ENCODE measurements around the gene DLGAP5. TPM values are rescaled to one million over a fixed set of nuclear protein-coding genes. Genes with fewer than 3 reads are reported as not detected.
A peak's percentile ranks its signal among the peaks of the same experiment; 100 is the strongest.

DLGAP5 gene
- total RNA-seq, 6 experiments from 2014 or later, result 21.8 to 58.3 (median 52.5) TPM

GRCh38 chr14:55129428-55130195, 61.8 kb downstream of the DLGAP5 start:
- Mint-ChIP-seq H3K9me3 (no peaks in the 10 kb centered on the region), H3K27me3 (ENCODE audit: insufficient read depth) (peaks cover 3% of the 10 kb centered on the region; the same call in 1 of the 2 replicates)

GRCh38 chr14:55129086-55129427, 62.3 kb downstream of the DLGAP5 start, which contains the start of gene LGALS3:
TSS of gene LGALS3 (plus strand) at chr14:55129252. CDS start at chr14:55137374, 8,122 bp downstream.
- no peaks in the 10 kb centered on the region; the same call in 1 of the 2 replicates for H3K36me3 Mint-ChIP-seq (ENCODE audit: low read depth)
- DNase-seq, result peak; percentile 36
- H3K27me3 Mint-ChIP-seq (ENCODE audit: insufficient read depth), result peaks cover 3% of the 10 kb centered on the region; the same call in 1 of the 2 replicates
- peak within 1 kb of the TSS; percentile 93 for H3K4me3 Mint-ChIP-seq
- H3K27ac Mint-ChIP-seq, result peak within 1 kb of the TSS; percentile 88
- TF ChIP-seq, protein P1, sequence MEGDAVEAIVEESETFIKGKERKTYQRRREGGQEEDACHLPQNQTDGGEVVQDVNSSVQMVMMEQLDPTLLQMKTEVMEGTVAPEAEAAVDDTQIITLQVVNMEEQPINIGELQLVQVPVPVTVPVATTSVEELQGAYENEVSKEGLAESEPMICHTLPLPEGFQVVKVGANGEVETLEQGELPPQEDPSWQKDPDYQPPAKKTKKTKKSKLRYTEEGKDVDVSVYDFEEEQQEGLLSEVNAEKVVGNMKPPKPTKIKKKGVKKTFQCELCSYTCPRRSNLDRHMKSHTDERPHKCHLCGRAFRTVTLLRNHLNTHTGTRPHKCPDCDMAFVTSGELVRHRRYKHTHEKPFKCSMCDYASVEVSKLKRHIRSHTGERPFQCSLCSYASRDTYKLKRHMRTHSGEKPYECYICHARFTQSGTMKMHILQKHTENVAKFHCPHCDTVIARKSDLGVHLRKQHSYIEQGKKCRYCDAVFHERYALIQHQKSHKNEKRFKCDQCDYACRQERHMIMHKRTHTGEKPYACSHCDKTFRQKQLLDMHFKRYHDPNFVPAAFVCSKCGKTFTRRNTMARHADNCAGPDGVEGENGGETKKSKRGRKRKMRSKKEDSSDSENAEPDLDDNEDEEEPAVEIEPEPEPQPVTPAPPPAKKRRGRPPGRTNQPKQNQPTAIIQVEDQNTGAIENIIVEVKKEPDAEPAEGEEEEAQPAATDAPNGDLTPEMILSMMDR (IDR thresholded peaks at IDR 0.05), result no peak
- H3K9me3 Mint-ChIP-seq, result no peaks in the 10 kb centered on the region
- peaks cover 64% of the 10 kb centered on the region for H3K4me1 Mint-ChIP-seq (ENCODE audit: low read depth)

More at GRCh38 chr14:55129428-55130195, 61.8 kb downstream of the DLGAP5 start:
- peaks cover 64% of the 10 kb centered on the region for H3K4me1 Mint-ChIP-seq (ENCODE audit: low read depth)
- H3K27ac Mint-ChIP-seq, result peak overlapping the region; percentile 88
- H3K36me3 Mint-ChIP-seq (ENCODE audit: low read depth), result no peaks in the 10 kb centered on the region; the same call in 1 of the 2 replicates
- peak; percentile 77 for DNase-seq
- H3K4me3 Mint-ChIP-seq, result peak overlapping the region; percentile 93
- TF ChIP-seq, protein P1 (IDR thresholded peaks at IDR 0.05), result no peak

DNA sequence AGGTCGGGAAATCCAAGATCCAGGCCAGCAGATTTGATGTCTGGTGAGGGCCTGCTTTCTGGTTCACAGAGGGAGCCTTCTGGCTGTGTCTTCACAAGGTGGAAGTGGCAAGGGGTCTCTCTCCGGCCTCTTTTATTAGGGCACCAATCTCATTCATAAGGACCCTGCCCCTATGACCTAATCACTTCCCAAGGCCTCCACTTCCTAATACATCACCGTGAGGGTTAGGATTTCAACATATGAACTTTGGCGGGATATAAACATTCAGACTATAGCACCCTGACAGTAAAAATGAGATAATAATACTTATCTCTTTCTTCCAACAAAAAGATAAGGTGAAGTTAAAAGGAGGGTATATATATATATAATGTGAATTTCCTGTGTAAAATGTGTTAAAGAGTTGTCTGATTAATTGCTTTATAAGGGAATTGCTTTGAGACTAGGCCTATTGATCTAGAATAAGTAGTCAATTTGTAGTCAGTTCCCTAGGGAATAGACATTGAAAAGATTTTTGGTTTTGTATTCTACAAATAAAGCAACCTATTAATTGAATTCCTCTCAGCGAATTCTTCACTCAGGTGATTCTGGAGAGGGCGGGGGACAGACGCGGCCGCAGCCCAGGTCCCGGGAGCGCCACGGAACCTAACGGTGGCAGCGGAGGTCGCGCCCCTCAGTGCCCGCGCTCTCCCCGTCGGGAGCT, 62.8 kb downstream of the DLGAP5 start:
- DNase-seq, result no peak
- Mint-ChIP-seq H3K36me3 (ENCODE audit: low read depth) (no peaks in the 10 kb centered on the region; the same call in 1 of the 2 replicates), H3K27ac (peak overlapping the region; percentile 79), H3K27me3 (ENCODE audit: insufficient read depth) (peaks cover 3% of the 10 kb centered on the region; the same call in 1 of the 2 replicates), H3K9me3 (no peaks in the 10 kb centered on the region), H3K4me1 (ENCODE audit: low read depth) (peaks cover 66% of the 10 kb centered on the region), H3K4me3 (peak overlapping the region; percentile 75)
- TF ChIP-seq, protein P1 (IDR thresholded peaks at IDR 0.05), result no peak

DNA sequence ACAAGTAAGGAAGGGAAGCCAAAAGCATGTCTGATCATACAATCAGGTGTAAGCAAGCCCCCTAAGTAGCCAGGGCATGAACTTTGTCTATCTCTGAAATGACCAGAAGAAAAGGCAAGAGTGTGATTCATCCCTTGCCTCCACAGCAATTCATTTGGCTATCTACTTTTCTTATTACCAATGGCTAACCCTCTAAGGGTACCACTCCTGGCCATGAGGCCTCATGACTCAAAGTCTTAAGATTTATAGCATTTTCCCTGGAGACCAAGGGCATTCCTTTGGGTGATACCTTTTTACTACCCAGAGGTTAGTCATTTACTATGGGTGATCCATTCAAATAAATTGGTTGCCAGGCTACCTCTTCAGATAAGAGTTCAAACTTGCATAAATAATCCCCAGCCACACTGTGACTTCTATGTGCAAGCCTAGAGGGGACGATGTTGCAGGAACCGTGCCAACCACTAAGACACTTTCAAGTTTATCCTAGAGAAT, 63.9 kb downstream of the DLGAP5 start:
- Mint-ChIP-seq H3K27ac (peak overlapping the region; percentile 79), H3K27me3 (ENCODE audit: insufficient read depth) (peaks cover 6% of the 10 kb centered on the region), H3K9me3 (no peaks in the 10 kb centered on the region), H3K4me3 (peak overlapping the region; percentile 12), H3K36me3 (ENCODE audit: low read depth) (no peaks in the 10 kb centered on the region; the same call in 1 of the 2 replicates), H3K4me1 (ENCODE audit: low read depth) (peaks cover 69% of the 10 kb centered on the region)
- peak; percentile 92 for DNase-seq
- TF ChIP-seq, protein P1 (IDR thresholded peaks at IDR 0.05), result no peak

GRCh38 chr14:55126932-55127459, 64.4 kb downstream of the DLGAP5 start:
- H3K27me3 Mint-ChIP-seq (ENCODE audit: insufficient read depth), result peaks cover 6% of the 10 kb centered on the region
- no peak for DNase-seq
- no peaks in the 10 kb centered on the region; the same call in 1 of the 2 replicates for H3K36me3 Mint-ChIP-seq (ENCODE audit: low read depth)
- H3K4me1 Mint-ChIP-seq (ENCODE audit: low read depth), result peaks cover 70% of the 10 kb centered on the region
- no peaks in the 10 kb centered on the region for H3K9me3 Mint-ChIP-seq
- H3K4me3 Mint-ChIP-seq, result no peak overlapping the region
- TF ChIP-seq, protein P1 (IDR thresholded peaks at IDR 0.05), result no peak
- H3K27ac Mint-ChIP-seq, result peak overlapping the region; percentile 79
